ENCODE data around the gene BEND5.

The BEND5 gene

GRCh38 chr1:48776393-48777218 is at the start of gene BEND5:
TSS of gene BEND5 (minus strand) at chr1:48776891. CDS start at chr1:48776831, 60 bp downstream.
- peak; percentile 70 for DNase-seq

- no peak for DNase-seq
Observed at GRCh38 chr1:48823168-48823567, 46.5 kb upstream of the BEND5 start.

DNA sequence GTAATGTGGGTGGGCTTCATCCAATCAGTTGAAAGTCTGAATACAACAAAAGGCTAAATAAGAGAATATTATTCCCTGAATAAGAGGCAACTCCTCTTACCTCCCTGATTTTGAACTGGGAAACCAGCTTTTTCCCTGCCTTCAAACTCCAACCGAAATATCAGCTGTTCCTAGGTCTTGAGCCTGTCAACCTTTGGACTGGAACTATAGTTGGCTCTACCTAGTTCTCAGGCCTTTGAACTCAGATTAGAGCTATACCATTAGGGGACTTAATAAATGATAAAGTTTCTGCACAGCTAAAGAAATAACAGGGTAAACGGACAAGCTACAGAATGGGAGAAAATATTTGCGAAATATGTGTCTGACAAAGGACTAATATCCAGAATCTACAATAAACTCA is 43.8 kb upstream of the BEND5 start:
- DNase-seq = no peak

DNA sequence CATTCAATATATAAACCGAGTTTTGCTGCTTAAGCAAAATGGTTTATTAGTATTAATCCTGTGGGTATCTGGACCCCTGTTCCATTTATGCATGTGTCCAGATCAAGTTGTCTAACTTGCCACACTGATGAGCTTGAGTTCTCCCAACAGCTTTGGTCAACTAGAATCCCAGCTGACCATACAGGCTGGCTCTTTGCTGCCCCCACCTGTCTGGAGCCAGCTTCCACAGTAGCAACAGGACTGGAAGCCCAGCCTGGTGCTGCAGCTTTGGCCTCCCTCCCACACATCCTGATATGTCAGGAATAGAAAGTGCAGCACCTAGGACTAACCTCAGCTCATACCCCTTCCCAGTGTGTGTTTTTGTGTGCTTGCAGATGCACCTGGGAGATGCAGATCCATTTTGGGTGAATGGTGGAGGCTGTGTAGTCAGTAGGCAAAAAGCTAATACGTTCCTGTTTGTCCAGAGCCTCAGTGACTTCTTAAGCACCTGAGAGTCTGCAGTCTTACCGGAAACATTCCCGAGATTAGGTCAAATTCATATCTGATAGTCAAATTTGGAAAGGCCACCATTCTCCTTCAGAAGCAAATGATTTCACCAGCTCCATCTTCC is 40.9 kb upstream of the BEND5 start:
- DNase-seq = no peak

DNA sequence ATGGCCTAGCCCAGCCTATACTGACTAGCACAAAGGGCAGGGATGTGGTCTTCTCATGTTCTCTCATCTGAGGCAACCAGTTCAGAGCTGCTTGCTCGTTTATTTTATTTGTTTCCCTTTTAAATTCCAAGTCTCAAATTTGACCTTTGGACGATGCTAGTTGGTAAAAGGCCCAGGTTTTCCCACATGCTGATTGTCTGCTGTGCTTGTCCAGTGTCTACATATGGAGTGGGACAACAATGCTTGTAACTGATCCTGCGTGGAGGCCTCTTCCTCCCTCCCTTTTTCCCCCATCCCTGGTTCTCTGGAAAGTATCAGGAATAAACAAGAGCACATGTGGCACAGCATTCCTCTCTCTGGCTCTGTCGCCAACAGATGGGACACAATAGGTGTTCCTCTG is 34.0 kb upstream of the BEND5 start:
- DNase-seq = no peak

DNA sequence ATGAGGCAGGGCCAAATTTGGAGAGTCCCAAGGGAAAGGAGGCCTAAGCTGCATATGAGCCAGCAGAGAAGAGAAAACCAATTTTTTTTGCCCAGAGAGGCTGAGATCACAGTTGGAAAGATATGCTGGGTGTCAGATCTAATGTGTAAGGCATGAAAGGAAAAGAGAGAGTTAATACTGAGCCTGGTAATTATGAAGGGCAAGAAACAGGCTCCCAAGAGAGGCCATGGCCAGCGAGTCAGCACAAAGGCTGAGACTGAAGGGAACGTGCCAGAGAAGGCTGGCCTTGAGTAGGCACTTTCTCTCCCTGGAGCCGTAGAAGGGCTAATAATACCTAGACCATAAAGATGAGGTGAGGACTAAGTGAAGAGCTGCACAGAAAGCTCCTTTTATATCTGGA is 31.8 kb upstream of the BEND5 start:
- DNase-seq = no peak

DNA sequence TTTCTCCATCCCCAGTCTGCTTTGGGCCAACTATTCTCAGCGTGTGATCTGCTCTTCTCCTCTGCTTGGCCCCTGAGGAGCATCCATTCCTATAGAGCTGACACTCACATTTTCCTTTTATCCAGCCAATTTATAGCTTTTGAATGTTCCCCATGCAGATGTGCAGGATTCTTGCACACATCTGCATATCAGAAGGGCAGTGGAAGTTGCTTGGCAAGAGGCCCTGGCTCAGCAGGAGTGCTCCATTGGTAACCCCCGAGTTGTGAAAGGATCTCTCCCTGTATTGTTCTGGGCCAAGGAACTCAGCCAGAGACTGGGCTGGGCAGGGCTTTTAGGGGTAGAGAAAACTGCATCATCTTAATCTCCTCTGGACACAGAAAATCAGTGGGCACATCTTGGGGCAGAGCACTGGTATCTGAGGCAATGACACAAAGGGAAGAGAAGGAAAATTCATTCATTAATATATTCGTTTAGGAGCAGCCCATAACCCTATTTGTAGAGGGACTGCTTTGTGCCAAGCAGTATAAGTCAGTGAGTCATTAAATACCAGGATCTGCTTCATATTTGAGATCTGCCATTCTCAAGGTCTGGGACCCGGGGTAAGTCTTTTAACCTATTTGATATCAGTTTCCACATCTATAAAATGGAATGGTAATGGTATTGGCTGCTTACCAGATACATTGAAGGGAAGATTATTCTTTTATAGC is 31.0 kb upstream of the BEND5 start:
- DNase-seq = no peak

GRCh38 chr1:48803474-48803873 is 26.8 kb upstream of the BEND5 start:
- no peak for DNase-seq

- no peak for DNase-seq
Observed at GRCh38 chr1:48794816-48795215, 18.1 kb upstream of the BEND5 start.

GRCh38 chr1:48793863-48794262 is 17.2 kb upstream of the BEND5 start:
- no peak for DNase-seq

DNA sequence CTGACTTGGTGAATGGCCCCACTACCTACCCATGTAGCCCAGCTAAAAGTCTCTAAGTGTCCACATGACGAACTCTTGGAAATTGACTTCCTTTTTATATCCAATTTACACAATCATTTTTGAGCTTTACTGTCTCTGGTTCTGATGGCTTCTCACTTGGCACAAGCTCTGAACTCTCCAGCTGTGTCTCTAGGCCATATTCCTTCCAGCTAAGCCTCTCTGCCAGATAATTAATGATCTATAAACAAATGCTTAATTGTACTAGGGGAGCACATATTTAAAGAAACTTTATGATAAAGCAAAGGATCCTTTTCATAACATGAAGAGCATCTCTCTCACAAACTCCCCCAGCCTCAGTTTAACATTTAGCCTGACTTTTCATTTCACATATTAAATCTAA is 16.3 kb upstream of the BEND5 start:
- DNase-seq = no peak

DNA sequence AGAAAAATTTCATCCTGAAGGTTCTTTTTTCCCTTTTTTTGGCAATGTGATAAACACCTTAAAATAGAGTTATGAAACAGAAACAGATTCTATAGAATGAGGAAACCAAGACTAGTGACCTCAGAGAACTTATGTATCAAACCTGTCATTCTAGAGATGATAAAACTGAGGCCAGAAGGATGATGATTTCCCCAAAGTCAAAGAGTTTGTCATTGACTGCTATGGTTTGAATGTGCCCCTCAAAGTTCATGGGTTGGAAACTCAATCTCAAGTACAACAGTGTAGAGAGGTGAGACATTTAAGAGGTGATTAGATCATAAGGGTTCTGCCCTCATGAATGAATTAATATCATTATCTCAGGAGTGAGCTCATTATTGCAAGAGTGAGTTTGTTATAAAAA is 13.7 kb upstream of the BEND5 start:
- DNase-seq = no peak

- no peak for DNase-seq
Observed at GRCh38 chr1:48789903-48790302, 13.2 kb upstream of the BEND5 start.

DNA sequence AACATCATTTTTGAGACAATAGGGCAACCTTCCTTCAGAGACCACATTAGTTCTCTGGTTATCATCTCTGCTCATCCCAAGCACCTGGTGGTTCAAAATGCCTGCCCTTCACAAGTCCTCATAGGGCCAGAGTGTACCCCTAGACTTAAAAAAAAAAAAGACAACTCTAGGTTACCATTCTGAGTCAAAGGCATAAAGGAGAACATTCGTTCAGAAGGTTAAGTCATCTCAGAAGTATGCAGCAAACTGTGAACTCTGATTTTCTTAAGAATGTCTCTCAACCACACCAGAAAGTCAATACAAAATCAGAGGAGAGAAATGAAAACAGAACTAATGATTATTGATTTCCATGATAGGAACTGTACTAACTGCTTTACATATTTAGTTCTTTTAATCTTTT is 9.2 kb upstream of the BEND5 start:
- no peak for DNase-seq

- no peak for DNase-seq
Observed at GRCh38 chr1:48784301-48784700, 7.6 kb upstream of the BEND5 start.

- DNase-seq = no peak
Observed at GRCh38 chr1:48777219-48777895, 666 bp upstream of the BEND5 start.

- DNase-seq = no peak
Observed at GRCh38 chr1:48775831-48776392, 779 bp downstream of the BEND5 start.

GRCh38 chr1:48773133-48773532 is 3.6 kb downstream of the BEND5 start:
- DNase-seq = no peak

- no peak for DNase-seq
Observed at GRCh38 chr1:48772211-48772610, 4.5 kb downstream of the BEND5 start.

DNA sequence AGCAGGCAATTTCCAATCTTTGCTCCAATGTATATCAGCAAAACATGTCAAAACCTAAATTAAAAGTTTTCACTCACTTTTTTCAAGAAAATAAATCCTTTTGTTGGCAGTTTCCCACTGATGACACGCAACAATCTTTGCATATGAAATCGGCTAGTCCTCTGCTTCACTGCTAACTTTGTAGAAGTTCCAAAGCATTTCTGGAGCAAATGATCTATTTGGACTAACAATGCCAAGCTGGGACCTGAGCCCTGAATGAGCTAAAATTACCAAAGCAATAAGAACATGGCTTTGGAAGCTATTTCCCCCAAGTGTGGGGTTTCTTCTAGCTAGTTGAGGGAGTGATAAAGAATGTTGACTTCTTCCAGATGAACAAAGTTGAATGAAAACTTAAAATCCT is 5.1 kb downstream of the BEND5 start:
- no peak for DNase-seq

- DNase-seq = no peak
Observed at GRCh38 chr1:48767975-48768510, 8.6 kb downstream of the BEND5 start.

DNA sequence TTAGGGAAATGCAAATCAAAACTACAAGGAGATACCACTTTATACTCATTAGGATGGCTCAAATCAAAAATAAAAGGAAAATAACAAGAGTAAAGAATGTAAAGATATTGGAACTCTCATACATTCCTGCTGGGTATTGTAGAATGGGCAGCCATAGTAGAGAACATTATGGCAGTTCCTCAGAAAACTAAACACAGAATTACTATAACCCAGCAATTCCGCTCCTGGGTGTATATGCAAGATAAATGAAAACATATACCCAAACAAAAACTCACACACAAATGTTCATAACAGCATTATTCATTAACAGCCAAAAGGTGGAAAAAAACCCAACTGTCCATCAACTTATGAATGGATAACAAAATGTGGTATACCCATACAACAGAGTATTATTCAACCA is 11.4 kb downstream of the BEND5 start:
- no peak for DNase-seq

DNA sequence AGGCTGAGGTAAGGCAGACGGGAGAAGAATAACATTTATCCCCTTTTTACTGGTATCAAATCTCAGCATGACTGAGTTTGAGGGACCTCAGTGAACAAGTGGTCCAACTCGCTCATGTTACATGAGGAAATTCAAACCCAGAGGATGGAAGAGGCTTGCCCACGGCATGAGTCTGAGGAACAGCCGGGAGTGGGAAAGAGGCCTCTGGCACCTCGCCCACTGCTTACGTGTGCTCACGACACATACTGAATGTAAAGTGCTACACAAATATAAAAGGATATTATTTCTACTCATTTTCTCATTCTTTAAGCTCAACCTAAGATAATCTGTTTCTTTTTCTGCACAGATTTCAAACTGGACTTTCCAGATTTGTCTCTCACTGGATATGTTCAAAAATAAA is 14.7 kb downstream of the BEND5 start:
- DNase-seq = no peak

Measured in activated CD8-positive, alpha-beta memory T cell treated with anti-CD3 and anti-CD28 coated beads, Interleukin-2, amount 50 U/mL, for 4 hours (primary cell).